ENCODE data around the gene TBX6. TPM values are rescaled to one million over a fixed set of nuclear protein-coding genes. Genes with fewer than 3 reads are reported as not detected.
A peak's percentile ranks its signal among the peaks of the same experiment; 100 is the strongest.
"Not testable (repeated sequence)": the region's sequence is repeated elsewhere in the genome, so short reads cannot be mapped to it uniquely, and the experiment has no call there.

TBX6 gene
- total RNA-seq, 1 donor from 2014 or later, result 1.4 TPM

GRCh38 chr16:30120340-30121105 lies 28.8 kb upstream of the TBX6 start:
- peak overlapping the region; percentile 92 for H3K27ac ChIP-seq
- H3K36me3 ChIP-seq, result peaks cover 41% of the 10 kb centered on the region
- DNase-seq (no peak), ATAC-seq (no peak)
- no peaks in the 10 kb centered on the region for H3K9me3 ChIP-seq
- no peak overlapping the region for H3K4me3 ChIP-seq
- intact Hi-C loops (cut with DNase I), result no loop called here
- no peak for TF ChIP-seq CTCF (IDR thresholded peaks at IDR 0.05)
- H3K27me3 ChIP-seq, result no peaks in the 10 kb centered on the region
- H3K4me1 ChIP-seq, result peaks cover 27% of the 10 kb centered on the region

- no peak overlapping the region for H3K4me3 ChIP-seq
- no peaks in the 10 kb centered on the region for H3K27me3 ChIP-seq
- intact Hi-C loops (cut with DNase I), result no loop called here
- ATAC-seq, result no peak
- H3K36me3 ChIP-seq, result peaks cover 48% of the 10 kb centered on the region
- no peak overlapping the region for H3K27ac ChIP-seq
- H3K4me1 ChIP-seq, result peaks cover 27% of the 10 kb centered on the region
- no peaks in the 10 kb centered on the region for H3K9me3 ChIP-seq
- TF ChIP-seq CTCF (IDR thresholded peaks at IDR 0.05), result no peak
- no peak for DNase-seq
Measured at GRCh38 chr16:30119428-30119827, 27.7 kb upstream of the TBX6 start.

- DNase-seq (no peak), ATAC-seq (no peak)
- peaks cover 22% of the 10 kb centered on the region for H3K4me1 ChIP-seq
- no peak overlapping the region for H3K4me3 ChIP-seq
- intact Hi-C loops (cut with DNase I), result no loop called here
- peaks cover 58% of the 10 kb centered on the region for H3K36me3 ChIP-seq
- TF ChIP-seq CTCF (IDR thresholded peaks at IDR 0.05), result no peak
- H3K9me3 ChIP-seq, result no peaks in the 10 kb centered on the region
- no peak overlapping the region for H3K27ac ChIP-seq
- no peaks in the 10 kb centered on the region for H3K27me3 ChIP-seq
Measured at GRCh38 chr16:30117768-30118167, 26.0 kb upstream of the TBX6 start.

- H3K4me3 ChIP-seq, result no peak overlapping the region
- peak; percentile 41 for DNase-seq
- H3K36me3 ChIP-seq, result peaks cover 59% of the 10 kb centered on the region
- no peak for ATAC-seq
- peaks cover 15% of the 10 kb centered on the region for H3K4me1 ChIP-seq
- TF ChIP-seq CTCF (IDR thresholded peaks at IDR 0.05), result no peak
- intact Hi-C loops (cut with DNase I), result no loop called here
- no peaks in the 10 kb centered on the region for H3K27me3 ChIP-seq
- H3K9me3 ChIP-seq, result no peaks in the 10 kb centered on the region
- no peak overlapping the region for H3K27ac ChIP-seq
Measured at GRCh38 chr16:30116291-30117207, 24.8 kb upstream of the TBX6 start.

GRCh38 chr16:30115238-30115637 lies 23.5 kb upstream of the TBX6 start:
- peaks cover 6% of the 10 kb centered on the region for H3K4me1 ChIP-seq
- ATAC-seq, result peak; percentile 73
- TF ChIP-seq CTCF (IDR thresholded peaks at IDR 0.05), result no peak
- DNase-seq, result peak; percentile 72
- no peaks in the 10 kb centered on the region for H3K27me3 ChIP-seq
- intact Hi-C loops (cut with DNase I), result no loop called here
- no peaks in the 10 kb centered on the region for H3K9me3 ChIP-seq
- peaks cover 68% of the 10 kb centered on the region for H3K36me3 ChIP-seq
- no peak overlapping the region for H3K4me3 ChIP-seq
- no peak overlapping the region for H3K27ac ChIP-seq

- H3K27ac ChIP-seq; intact Hi-C loops (cut with DNase I); ATAC-seq; H3K4me1 ChIP-seq; H3K9me3 ChIP-seq; H3K27me3 ChIP-seq; DNase-seq; H3K4me3 ChIP-seq: not testable (repeated sequence)
- peaks cover 69% of the 10 kb centered on the region for H3K36me3 ChIP-seq
Measured at GRCh38 chr16:30114833-30115232, 23.1 kb upstream of the TBX6 start.

Data from upper lobe of right lung (tissue), 1 donor.